MM.1S (cell line): Measurements from ENCODE around the gene DLGAP1.

ENCODE experiments used
- CTCF ChIP-seq: fragments of 300-600 bp; sonication (generic); IDR thresholded peaks from 2 replicates; pipeline ENCODE4 v1.5.1; 2016; ENCODE audit warnings: antibody characterized with exemption, low read length, mixed read lengths
- EZH2 ChIP-seq: fragments of 300-600 bp; sonication (generic); optimal IDR thresholded peaks from 2 replicates; pipeline ENCODE3; 2017; ENCODE audit warnings: low read depth, mild to moderate bottlenecking, antibody characterized with exemption, low read length, mixed read lengths
- EZH2phosphoT487 ChIP-seq: fragments of 300-600 bp; sonication (generic); IDR thresholded peaks from 2 replicates; pipeline ENCODE4 v1.6.1; 2018; ENCODE audit warnings: antibody characterized with exemption, low read length

DNA sequence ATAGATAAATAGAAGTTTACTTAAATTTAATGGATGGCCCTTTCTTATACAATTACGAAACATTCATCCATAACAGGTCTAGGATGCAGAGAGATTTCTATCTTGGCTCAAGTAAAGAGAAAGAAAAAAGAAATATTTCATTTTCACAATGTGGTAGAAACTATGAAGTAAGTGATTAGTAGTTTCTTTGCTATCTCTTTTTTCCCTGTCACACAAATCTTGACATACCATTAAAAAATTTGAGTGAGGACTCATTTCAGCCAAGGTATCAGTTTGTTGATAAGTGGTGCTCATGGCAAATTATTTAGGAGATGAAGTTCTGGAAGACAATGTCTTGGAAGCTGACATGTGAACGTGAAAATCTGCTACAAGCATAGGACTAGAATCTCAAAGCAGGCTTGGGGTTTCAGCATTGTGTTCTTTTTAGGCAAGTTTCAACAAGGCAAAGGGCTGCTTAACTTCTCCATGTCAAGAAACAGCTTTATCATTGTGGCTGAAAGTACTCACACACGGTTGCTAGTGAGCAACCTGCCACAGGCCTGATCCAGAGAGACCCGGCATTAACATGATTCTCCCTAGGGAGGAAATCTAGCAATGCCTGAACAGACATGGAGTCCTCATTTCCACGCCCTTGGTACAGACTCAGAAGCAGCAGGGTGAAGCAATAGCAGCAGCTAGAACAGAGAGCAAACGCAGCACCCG is 414.6 kb downstream of the DLGAP1 start:
- TF ChIP-seq CTCF: no peak
- TF ChIP-seq EZH2: no peak
- TF ChIP-seq EZH2phosphoT487: no peak
